ENCODE results near the gene TNFRSF19.

TNFRSF19 gene

DNA sequence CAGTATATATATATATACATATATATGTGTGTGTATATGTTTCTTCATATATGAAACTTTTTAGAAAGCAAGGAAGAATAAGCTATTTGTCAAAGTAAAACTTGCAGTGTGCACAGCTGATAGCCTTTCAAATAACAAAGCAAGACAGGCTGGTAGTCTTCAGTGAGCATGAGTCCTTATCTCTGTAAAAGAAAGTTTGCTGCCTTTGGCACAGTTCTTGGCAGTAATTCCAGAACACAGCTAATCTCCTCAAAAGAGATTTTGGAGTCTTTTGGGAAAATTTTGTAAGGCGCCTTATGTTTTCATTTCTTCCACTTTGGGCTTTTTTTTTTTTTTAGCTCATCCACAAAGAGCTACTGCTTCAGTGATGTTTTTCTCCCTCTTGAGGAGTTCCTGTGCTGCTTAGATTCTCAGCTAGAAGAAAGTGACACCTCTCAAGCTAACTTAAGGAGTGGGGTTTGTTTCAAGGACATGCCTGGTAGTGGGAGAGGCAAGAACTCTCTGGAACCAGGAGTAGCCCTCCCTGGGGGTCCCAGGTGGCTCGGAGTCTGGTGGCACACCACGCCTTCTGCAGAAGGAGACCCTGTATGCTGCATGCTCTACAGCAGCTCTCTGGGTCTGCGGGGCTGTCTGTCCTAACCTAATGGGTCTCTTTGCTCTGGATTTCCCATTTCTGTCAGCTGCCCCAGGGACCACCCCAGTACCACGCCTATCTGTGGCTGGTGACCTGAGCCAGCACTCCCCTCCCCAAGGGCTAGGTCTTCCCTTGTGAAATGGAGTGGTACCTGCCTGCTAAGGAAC, 58.8 kb downstream of the TNFRSF19 start:
- DNase-seq (ENCODE audit: low read depth), result no peak

DNA sequence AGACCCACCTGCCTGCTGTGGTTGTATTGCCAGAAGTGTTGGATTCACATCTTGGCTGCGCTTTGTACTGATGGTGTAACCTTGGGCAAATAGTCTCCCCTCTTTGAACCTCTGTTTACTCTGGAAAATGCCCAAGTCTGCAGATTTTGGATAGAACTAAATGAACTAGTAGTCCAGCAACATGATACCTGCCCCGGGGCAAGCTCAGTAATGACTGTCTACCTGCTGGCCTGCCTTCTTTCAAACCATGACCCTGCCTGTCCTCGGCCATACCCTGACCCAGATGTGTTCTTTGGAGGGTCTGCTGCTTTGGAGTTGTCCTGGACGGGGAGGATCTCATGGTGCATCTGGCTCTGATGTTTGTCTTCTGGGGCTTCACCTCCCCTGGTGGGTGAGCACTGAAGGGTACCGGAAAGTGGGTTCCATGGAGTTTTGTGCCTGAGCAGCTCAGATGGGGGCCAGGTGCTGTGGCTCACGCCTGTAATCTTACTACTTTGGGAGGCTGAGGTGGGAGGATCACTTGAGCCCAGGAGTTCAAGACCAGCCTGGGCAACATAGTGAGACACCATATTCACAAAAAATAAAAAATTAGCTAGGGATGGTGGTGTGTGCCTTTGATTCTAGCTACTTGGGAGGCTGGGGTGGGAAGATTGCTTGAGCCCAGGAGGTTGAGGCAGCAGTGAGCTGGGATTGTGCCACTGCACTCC, 59.5 kb downstream of the TNFRSF19 start:
- no peak for DNase-seq (ENCODE audit: low read depth)

DNA sequence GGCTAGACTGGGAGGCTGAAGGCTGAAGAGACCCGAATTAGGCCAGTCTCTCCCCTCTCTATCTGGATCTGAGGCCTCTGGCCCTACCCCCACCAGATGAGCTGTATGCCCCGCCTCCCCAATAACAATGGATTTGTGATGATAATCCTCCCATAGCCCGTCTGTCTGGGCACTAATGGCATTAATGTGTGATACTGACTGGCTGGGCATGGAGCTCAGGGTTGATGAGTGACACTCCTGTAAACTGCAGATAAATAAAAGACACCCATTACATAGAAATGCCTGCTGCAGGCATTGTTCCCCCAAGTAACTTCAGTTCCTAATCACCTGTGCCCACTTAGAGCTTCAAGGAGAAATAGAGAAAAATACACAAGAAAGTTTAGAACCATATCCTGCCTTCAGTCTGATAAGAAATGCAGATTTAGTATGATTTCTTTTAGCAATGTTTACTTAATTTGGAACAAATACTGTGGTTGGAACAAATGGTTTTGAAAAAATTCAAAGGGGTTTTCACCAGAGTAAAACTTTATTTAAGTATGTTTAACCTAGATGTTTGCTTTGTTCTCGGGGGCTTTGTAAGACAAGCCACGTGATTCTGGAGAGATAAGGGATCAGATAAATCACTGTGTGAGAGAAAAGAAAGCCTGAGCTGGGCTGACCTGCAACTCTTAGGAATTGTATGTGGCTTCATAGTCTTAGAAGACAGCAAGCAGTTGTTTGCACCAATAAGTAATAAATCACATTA, 60.3 kb downstream of the TNFRSF19 start:
- peak; percentile 80 for DNase-seq (ENCODE audit: low read depth)

DNA sequence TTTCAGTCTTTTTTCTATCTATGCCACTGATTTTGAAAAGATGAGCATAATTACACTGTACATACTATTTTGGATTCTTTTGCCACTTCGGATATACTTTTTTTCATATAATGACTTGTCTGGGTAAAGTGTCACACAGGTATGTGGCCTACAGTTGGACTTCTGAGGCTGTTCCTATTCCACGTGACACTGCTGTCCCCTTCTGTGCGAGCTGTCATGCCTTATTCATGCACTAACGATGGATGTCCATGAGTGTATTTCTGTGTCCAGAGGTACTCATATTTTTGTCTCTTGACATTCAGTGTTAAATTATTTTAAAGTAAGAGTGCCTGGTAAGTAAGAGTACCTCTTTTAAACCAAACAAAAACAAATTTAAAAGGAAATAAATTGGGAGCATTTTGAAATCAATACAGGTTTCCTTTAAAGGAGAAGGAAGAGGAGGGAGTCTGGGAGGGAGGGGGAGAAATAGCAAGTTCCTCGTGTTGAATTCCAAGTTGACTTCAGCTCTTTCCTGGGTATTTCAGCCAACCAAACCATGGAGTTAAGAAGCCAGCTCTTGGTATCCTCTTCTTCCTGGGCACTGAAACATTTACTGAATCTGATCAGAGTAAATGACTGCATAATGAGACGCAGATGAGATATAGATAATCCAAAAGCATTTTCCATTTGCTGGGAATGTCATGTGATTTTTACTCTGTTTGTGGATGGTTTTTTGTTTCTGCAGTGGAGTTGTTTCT, 61.3 kb downstream of the TNFRSF19 start:
- no peak for DNase-seq (ENCODE audit: low read depth)

DNA sequence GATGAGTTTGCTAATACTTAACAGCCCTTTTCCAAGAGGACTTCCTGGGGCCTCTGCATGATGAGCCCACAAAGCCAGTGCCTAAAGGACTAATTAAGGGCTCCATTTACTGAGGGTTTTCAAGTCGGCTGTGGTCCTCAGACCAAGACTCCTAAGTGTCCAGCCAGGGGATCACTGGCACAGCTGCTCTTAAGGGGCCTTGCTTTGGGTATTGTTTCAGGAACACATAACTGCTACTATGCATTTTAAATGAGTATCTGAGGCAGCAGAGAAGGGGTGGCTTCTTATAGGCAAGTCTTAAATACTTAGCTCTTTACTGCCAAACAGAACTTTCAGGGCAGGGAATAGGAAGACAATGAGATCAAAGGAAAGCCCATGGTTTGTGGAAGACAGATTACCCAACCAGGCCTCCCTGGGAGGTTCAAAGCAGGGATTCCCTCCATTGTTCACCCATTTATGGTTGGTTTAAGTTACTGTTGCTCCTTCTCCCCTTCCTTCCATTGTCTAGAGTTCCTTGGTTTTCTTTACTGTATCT, 61.9 kb downstream of the TNFRSF19 start:
- DNase-seq (ENCODE audit: low read depth), result no peak

DNA sequence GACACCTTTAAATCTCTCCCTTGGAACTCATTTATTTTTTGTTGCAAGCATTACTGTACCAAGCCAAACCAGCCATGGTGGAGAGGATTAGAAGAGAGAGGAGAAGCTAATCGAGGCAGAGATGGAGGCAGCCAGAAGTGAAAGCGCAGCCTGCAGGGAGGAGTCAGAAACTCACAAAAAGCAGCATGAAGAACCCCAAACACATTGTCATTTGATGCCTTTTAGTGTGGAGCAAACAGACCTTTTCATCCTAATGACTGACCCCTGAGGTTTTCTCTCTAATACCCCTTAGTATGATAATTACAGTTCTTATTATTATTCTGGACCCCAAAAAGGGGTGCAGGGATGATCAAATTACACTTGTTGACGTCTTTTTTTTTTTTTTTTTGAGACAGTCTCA, 62.5 kb downstream of the TNFRSF19 start:
- DNase-seq (ENCODE audit: low read depth), result no peak

DNA sequence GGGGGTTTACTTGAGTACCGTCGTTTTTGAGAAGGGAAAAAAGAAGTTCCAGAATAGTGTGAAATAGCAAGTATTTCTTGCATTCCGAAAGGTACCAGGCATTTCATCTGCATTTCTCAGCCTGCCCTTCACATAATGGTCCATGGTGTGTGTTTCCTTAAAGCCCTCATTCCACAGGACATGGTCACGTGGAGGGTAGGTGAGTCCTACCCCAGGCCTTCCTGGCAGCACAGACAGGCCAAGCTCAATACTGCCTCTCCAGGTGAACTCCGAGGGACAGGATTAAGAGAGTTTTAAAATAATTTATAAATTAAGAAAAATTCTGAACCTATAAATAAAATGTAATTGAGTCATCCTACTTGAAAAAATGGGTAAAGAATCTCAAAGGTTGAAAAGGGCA, 64.7 kb downstream of the TNFRSF19 start:
- DNase-seq (ENCODE audit: low read depth), result no peak

DNA sequence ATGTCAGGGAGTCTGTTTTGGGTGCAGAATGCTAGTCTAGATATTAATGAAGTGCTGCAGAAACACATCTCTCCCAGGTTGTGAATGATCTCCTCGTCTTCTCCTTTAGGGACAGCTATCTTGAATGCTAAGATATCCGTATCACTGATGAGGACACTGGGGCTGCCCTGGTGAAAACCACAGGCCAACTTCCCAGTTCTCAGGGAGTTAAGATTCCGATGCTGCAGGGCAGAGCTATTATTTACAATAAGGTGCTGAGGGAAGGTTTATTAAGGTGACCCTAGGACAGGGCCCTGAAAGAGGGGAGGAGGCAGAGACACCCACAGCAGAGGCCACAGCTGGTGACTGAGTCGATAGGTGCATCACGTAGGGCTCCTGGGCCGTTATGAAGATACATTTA, 66.1 kb downstream of the TNFRSF19 start:
- no peak for DNase-seq (ENCODE audit: low read depth)

DNA sequence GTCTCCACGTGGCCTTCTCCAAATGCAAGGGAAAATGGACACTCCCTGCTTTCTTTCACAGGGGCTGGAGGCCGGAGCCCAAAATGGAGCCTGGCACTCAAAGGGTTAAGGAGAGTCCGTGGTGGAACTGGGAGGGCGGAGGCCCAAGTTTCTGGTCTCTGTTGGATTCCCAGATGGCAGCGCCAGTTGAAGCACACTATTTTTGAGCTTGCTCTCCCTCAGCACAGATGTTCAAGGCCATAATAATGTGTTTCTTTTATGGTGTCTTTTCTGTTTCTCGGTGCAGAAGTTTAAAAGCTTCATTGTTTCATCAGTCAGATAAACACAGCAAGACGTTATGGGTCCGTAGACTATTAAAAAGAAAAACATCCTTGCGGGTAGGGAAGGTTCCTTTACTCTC, 67.6 kb downstream of the TNFRSF19 start:
- DNase-seq (ENCODE audit: low read depth), result no peak

DNA sequence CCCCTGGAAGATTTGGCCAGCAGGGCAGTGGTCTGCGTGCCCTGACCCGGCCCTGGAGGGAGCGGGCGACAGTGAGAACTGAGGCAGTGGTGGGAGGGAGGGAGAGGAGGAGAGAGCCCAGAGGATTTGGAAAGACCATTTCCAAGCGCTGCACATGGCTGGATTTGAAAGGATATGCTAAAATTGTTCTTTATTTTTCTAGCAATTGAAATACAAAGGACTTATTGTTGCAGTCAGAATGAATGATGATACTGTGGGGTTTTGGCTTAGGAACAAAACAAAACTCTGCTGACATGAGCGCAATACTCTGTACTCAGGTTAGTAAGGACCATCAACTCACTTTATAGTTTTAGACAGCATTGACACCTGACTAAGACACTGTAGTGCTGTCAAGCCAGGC, 69.5 kb downstream of the TNFRSF19 start:
- DNase-seq (ENCODE audit: low read depth), result no peak

DNA sequence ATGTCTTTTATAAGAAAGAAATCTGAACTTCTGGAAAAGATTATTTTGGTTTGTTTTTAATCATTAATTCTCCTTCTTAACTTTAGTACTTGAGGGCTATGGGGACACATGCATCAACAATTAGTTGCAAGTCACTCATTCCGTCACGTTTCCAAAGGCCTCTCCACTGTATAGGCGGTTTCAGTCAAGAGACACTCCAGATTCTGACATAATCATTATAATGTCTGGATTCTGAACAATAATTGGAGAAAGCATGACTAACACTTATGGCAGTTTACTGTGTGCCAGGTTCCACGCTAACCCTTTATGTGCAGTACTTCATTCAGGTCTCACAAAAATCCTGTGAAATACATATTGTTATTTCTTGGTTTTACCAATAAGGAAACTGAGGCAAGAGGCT, 71.9 kb downstream of the TNFRSF19 start:
- DNase-seq (ENCODE audit: low read depth), result no peak

DNA sequence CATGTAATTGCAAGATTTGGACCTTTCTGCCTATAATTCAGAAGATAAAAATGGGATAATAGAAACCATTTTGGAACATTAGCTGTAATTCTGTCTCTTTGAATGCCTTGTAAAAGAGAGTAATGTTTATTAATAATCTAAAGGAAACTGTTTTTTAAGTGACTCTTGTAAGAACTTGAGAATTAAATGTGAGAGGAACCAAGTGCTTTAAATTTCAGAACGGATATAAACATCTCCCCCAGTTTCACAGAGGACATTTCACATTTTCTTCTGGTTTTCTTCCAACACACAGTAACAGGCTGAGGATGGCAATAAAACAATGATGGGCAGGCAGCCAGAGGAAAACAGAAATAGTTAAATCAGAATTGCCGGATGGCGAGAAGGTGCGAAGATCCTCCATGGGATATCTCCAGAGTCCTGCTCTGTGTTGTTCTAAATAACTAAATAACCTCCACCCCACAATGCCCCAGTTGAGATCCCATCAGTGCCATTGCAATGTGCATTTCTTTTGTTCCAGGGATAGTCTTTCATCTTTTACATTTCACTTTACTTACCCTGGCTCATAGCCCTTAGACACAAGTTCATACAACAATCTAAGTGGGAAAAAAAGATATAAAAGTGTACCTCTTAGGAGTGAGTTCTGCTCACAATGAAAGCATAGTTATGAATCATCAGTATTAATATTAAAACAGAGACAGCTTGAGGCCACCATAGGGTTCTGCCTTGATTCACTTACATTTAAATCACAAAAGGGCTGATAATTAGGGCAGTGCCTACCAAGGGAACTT, 73.3 kb downstream of the TNFRSF19 start:
- no peak for DNase-seq (ENCODE audit: low read depth)

DNA sequence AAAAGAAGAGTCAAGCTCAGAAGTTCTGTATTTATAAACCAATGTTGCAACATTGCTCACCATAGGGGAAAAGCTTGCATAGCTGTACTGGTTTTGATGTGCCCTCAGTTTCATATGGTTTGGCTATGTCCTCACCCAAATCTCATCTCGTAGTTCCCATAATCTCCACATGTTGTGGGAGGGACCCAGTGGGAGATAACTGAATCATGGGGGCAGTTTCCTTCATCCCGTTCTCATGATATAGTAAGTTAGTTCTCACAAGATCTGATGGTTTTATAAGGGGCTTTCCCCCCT, 73.9 kb downstream of the TNFRSF19 start:
- DNase-seq (ENCODE audit: low read depth), result peak; percentile 60

DNA sequence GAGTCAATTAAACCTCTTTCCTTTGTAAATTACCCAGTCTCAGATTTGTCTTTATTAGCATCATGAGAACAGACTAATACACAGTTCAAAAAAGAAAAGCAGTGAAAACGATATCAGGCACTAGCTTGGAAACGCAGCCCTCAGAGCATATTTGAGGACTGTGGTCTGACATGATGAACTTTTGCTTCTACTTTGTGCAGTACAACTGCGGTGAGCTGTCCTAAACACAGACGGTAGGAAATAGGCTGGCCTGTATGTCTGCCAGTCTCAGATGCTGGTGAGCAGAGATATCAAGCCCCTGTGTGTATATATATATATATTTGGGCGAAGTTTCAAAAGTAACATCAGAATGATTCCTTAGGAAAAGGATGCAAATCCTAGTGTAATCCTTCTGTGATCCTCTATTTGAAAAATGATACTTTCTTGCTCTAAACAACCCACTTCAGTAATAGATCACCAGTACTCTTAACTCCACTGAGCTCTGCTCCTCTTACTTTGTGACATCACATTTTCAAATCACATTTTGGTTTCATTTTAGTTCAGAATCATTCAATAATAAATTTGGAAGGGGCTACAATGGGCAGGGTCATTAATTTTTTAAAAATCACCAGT, 74.4 kb downstream of the TNFRSF19 start:
- DNase-seq (ENCODE audit: low read depth), result peak; percentile 83

DNA sequence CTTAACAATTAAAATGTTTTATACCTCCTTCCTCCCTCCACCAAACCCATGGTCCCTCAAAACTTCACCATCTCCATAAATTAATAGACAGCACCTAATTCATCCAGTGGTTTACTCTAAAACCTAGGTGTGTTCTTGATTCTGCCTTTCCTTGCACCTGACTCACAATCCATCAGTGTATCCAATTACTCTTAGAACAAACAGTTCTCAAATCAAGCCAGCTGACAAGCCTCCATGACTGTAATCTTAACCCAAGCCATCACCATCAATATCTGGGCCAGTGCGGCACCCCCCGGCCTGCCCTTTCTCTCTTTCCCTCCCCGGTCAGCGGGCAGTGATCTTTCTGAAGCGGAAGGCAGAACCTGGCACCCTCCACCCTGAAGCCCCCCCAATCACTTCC, 75.6 kb downstream of the TNFRSF19 start:
- no peak for DNase-seq (ENCODE audit: low read depth)

DNA sequence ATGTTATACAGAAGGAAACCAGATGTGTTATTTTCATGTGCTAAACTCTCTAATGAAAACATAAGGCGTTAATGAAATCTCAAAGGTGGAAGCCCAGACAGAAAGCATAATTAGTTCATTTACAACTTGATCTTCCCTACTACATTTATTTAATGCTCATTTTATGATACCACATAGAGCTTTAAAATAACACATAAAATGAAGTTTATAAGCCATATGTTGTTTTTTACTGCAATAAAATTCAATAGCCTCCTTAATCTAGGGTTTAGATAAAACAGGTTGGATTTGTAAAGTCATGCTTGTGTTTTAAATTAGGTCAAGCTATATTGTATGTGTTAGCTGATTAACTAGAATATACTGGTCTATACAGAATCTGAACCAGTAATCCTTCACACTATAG, 81.2 kb downstream of the TNFRSF19 start:
- no peak for DNase-seq (ENCODE audit: low read depth)

DNA sequence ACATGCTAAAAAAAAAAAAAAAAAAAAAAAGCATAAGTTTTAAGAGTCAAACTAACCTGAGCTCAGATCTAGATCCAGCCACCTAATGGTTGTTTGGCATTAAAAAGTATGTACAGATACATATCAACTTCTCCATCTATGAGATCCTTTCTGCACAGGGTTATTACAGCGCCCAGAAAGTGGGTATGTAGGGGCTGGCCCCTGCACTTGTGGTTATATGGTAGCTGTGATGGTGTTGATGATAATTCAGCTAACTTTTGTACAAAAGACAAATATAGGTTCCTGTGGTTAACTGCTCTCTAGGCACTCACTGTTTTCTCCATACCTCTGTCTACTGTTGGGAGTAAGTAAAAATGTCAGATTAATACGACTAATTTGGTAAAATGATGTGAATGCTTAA, 81.7 kb downstream of the TNFRSF19 start:
- DNase-seq (ENCODE audit: low read depth), result no peak

DNA sequence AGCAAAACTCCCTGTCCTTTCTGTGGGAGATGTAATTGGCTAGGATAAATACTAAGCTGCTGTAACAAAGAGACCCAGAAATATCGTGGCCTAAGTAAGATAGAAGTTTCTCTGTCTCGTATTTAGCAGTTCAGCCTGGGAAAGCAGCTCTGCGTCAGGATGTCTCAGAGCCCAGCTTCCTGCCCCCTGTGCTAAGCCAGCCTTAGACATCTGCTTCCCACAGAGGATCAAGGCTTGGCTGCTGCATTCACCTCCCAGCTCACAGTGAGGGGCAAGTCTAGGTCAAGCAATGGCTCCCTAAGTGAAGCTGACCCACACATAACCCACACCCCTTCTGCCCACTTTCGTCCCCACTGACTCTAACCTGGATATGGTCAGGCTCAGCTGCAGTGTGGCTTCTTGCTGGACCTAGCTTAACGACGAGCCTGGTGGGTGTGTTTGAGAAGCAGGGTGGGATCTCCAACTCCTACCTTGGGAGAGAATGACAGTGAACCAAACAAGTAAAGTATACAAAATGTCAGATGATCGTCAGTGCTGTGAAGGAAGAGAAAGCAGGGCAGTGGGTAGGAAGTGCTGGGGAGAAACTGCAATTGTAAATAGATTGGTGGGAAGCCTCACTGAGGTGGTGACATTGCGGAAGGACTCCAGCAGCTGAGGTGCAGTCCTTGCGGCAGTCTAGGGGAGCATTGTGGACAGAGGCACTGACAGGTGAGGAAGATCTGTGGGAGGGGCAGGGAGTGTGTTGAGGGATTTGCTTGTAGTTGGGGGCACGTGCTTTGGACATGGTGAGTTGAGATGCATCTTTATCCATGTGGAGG, 82.9 kb downstream of the TNFRSF19 start:
- no peak for DNase-seq (ENCODE audit: low read depth)

DNA sequence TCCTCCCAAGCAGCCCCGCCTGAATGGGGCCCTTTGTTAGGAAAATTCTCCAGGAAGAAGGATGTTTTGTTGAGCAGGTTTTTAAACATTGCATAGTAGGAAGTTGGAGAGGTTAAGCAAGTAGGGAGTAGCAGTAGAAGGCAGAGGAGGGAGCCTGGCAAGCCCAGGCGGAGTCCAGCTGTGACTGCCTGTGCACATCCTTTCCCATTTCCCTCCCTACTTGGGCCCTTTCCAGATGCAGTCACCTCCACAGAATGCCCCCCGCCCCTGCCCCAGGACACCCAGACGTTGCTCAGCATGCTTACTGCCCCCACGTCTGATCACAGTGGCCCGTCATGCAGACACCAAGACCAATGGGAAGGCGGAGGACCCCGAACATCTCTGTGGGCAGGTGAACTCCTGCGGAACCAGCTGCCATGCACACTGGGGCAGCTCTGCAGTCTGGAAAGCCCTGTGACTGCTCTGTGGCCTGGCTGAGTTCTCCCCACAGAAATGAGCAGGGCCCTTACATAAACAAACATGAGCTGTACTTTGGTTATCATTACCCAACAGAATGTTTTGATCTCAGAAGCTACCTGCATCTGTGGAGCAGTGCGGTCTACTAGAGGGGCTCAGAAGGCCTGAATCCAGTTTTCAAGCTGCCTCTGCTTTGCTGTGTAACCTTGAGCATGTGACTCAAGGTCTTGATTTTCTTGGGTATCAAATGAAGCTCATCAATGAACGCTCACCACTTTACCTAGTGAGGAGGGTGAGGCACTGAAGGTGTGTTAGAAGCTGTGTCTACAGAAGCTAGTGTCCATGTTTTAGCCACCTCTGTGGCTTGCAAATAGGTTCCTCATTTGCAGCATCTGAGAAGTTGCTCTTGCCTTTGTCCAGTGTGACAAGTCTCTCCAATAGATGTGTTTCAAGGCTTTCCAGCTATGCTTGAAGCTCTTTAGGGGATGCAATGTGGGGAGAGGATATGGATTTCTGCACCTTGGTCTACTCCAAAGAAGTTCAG, 84.2 kb downstream of the TNFRSF19 start:
- DNase-seq (ENCODE audit: low read depth), result peak; percentile 38

Data from amniotic epithelial cell (primary cell).